ENCODE measurements around the gene RBM42. TPM values are rescaled to one million over a fixed set of nuclear protein-coding genes. Genes with fewer than 3 reads are reported as not detected.

Gene RBM42
- total and polyA plus RNA-seq, 2 of the 13 experiments (the other 11 are each of a cell fraction or from before 2014, with no cell fraction given) = 27.2 to 55.3 TPM

- TF ChIP-seq ZNF136 (CRISPR knock-in tag; IDR thresholded peaks at IDR 0.05; ENCODE audit: low read depth) (no peak), CREM (IDR thresholded peaks at IDR 0.05) (peak; percentile 100), CREM (CRISPR knock-in tag; IDR thresholded peaks at IDR 0.05) (peak; percentile 99), SCMH1 (CRISPR knock-in tag; IDR thresholded peaks at IDR 0.05; ENCODE audit: borderline replicate concordance) (no peak), REL (CRISPR knock-in tag; conservative IDR thresholded peaks at IDR 0.05) (no peak), USF2 (IDR thresholded peaks at IDR 0.05; ENCODE audit: low read depth, low read length) (0 out of 2 replicates have a peak, but pooled peaks have one; percentile 1), USF2 (CRISPR knock-in tag; IDR thresholded peaks at IDR 0.05; ENCODE audit: borderline replicate concordance) (no peak), ZNF652 (CRISPR knock-in tag; IDR thresholded peaks at IDR 0.05; ENCODE audit: borderline replicate concordance, low read depth) (no peak; the same call in 1 of the 2 replicates), KDM5B (CRISPR knock-in tag; IDR thresholded peaks at IDR 0.05; ENCODE audit: borderline replicate concordance) (no peak; the same call in 1 of the 2 replicates), EHMT2 (IDR thresholded peaks at IDR 0.05; ENCODE audit: borderline replicate concordance, low read depth, low read length) (no peak), TARDBP (CRISPR knock-in tag; IDR thresholded peaks at IDR 0.05) (peak; percentile 85), MTA1 (CRISPR knock-in tag; IDR thresholded peaks at IDR 0.05; ENCODE audit: borderline replicate concordance) (peak; percentile 38; the same call in 1 of the 2 replicates), U2AF1 (optimal IDR thresholded peaks at IDR 0.05; ENCODE audit: low read depth, low read length) (no peak), ZNF639 (CRISPR knock-in tag; conservative IDR thresholded peaks at IDR 0.05) (0 out of 2 replicates have a peak, but pooled peaks have one; percentile 43), FOXM1 (CRISPR knock-in tag; IDR thresholded peaks at IDR 0.05) (no peak), ZNF441 (CRISPR knock-in tag; IDR thresholded peaks at IDR 0.05; ENCODE audit: borderline replicate concordance) (no peak; the same call in 1 of the 2 replicates), NR0B2 (CRISPR knock-in tag; IDR thresholded peaks at IDR 0.05) (peak; percentile 59; the same call in 1 of the 2 replicates), GMEB1 (CRISPR knock-in tag; IDR thresholded peaks at IDR 0.05; ENCODE audit: borderline replicate concordance) (peak; percentile 82), RNF219 (CRISPR knock-in tag; IDR thresholded peaks at IDR 0.05) (no peak)
- TF ChIP-seq, protein P1, sequence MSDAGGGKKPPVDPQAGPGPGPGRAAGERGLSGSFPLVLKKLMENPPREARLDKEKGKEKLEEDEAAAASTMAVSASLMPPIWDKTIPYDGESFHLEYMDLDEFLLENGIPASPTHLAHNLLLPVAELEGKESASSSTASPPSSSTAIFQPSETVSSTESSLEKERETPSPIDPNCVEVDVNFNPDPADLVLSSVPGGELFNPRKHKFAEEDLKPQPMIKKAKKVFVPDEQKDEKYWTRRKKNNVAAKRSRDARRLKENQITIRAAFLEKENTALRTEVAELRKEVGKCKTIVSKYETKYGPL (CRISPR knock-in tag; IDR thresholded peaks at IDR 0.05) = peak; percentile 43; the same call in 1 of the 2 replicates
Observed at GRCh38 chr19:35628565-35629331, at the start of gene RBM42 (continued).
